Ascending aorta (tissue), 2 donors: ENCODE results near the gene DENND10. TPM values are rescaled to one million over a fixed set of nuclear protein-coding genes. Genes with fewer than 3 reads are reported as not detected.
"Not testable (repeated sequence)": the region's sequence is repeated elsewhere in the genome, so short reads cannot be mapped to it uniquely, and the experiment has no call there.

Experiments
- DNase-seq, 2 donors: peaks; one replicate each; pipeline ENCODE4 v3.0.0-alpha.2; 2019; ENCODE audit warnings: low spot score in 2 of 2
- H3K27ac ChIP-seq, 2 donors: fragments of 200-600 bp; sonication (generic); one replicate each; pipeline ENCODE4 v1.5.1; 2016 to 2017; ENCODE audit warnings: mild to moderate bottlenecking in 1 of 2
- H3K27me3 ChIP-seq: fragments of 200-600 bp; sonication (generic); one replicate; pipeline ENCODE4 v1.5.1; 2017
- H3K36me3 ChIP-seq, 2 donors: fragments of 200-600 bp; sonication (generic); one replicate each; pipeline ENCODE4 v1.5.1; 2016
- H3K4me1 ChIP-seq, 2 donors: fragments of 200-600 bp; sonication (generic); one replicate each; pipeline ENCODE4 v1.5.1; 2016 to 2017; ENCODE audit warnings: mild to moderate bottlenecking in 1 of 2
- H3K4me3 ChIP-seq, 2 donors: fragments of 200-600 bp; sonication (generic); one replicate each; pipeline ENCODE4 v1.5.1; 2016 to 2017; ENCODE audit warnings: mild to moderate bottlenecking in 1 of 2
- H3K9me3 ChIP-seq, 2 donors: fragments of 200-600 bp; sonication (generic); one replicate each; pipeline ENCODE4 v1.5.1; 2016
- intact Hi-C: fragments of 100-400 bp; cut with DNase I; formaldehyde crosslinking; loops from one replicate; pipeline ENCODE4 v1.15.1; 2023
- total RNA-seq: library from RNA; depleted of rRNA; stranded (reverse); fragments of >200 nt; gene quantifications from one replicate; pipeline ENCODE4 v1.1.0, GENCODE V29; 2016
- TF ChIP-seq, protein P1 (sequence below), 3 experiments: fragments of 200-600 bp in 2 of 3; fragments of 450-650 bp in 1 of 3; sonication (generic) in 2 of 3; IDR thresholded peaks; one replicate each; pipeline ENCODE4 v1.5.1; 2016 to 2019; ENCODE audit warnings: antibody characterized with exemption in 3 of 3, mild to moderate bottlenecking in 1 of 3, moderate library complexity in 1 of 3

DENND10 gene
- total RNA-seq, 1 donor from 2014 or later: 85.1 TPM

- Histone ChIP-seq H3K4me1 (no peaks in the 10 kb centered on the region), H3K27ac (peak overlapping the region in 1 of 2 donors; percentile 48), H3K9me3 (no peaks in the 10 kb centered on the region), H3K27me3 (no peaks in the 10 kb centered on the region), H3K4me3 (peak overlapping the region; percentile 21 to 48), H3K36me3 (peaks cover 33 to 60% of the 10 kb centered on the region in 2 donors)
- TF ChIP-seq, protein P1, sequence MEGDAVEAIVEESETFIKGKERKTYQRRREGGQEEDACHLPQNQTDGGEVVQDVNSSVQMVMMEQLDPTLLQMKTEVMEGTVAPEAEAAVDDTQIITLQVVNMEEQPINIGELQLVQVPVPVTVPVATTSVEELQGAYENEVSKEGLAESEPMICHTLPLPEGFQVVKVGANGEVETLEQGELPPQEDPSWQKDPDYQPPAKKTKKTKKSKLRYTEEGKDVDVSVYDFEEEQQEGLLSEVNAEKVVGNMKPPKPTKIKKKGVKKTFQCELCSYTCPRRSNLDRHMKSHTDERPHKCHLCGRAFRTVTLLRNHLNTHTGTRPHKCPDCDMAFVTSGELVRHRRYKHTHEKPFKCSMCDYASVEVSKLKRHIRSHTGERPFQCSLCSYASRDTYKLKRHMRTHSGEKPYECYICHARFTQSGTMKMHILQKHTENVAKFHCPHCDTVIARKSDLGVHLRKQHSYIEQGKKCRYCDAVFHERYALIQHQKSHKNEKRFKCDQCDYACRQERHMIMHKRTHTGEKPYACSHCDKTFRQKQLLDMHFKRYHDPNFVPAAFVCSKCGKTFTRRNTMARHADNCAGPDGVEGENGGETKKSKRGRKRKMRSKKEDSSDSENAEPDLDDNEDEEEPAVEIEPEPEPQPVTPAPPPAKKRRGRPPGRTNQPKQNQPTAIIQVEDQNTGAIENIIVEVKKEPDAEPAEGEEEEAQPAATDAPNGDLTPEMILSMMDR (IDR thresholded peaks at IDR 0.05): no peak
- intact Hi-C loops: no loop called here
- DNase-seq: no peak
Measured at GRCh38 chr10:119131512-119132240, 27.8 kb downstream of the DENND10 start.

- Histone ChIP-seq H3K36me3 (peaks cover 33 to 57% of the 10 kb centered on the region in 2 donors), H3K4me1 (no peaks in the 10 kb centered on the region), H3K27ac (no peak overlapping the region), H3K27me3 (no peaks in the 10 kb centered on the region), H3K9me3 (no peaks in the 10 kb centered on the region), H3K4me3 (no peak overlapping the region)
- TF ChIP-seq, protein P1 (IDR thresholded peaks at IDR 0.05): no peak
- DNase-seq: no peak
- intact Hi-C loops: no loop called here
Measured at GRCh38 chr10:119132521-119133345, 28.8 kb downstream of the DENND10 start.

- no peaks in the 10 kb centered on the region for H3K9me3 ChIP-seq
- TF ChIP-seq, protein P1 (IDR thresholded peaks at IDR 0.05): no peak
- H3K4me1 ChIP-seq: no peaks in the 10 kb centered on the region
- no peaks in the 10 kb centered on the region for H3K27me3 ChIP-seq
- H3K4me3 ChIP-seq: no peak overlapping the region
- intact Hi-C loops: no loop called here
- no peak for DNase-seq
- H3K36me3 ChIP-seq: peaks cover 31 to 45% of the 10 kb centered on the region in 2 donors
- no peak overlapping the region for H3K27ac ChIP-seq
Measured at GRCh38 chr10:119133949-119134348, 30.0 kb downstream of the DENND10 start.

DNA sequence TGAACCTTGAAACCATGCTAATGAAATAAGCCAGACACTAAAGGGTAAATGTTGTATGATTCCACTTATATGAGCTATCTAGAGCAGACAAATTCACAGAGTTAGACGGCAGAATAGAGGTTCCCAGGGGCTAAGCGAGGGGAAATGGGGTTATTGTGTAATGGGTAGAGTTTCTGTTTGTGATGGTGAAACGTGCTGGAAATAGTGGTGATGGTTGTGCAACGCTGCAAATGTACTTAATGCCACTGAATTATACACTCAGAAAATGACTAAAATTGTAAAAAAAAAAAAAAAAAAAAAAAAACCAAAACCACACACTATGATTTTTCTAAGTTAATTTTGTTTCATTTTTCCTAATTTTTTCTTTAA is 31.6 kb downstream of the DENND10 start:
- Histone ChIP-seq H3K27me3 (no peaks in the 10 kb centered on the region), H3K9me3 (no peaks in the 10 kb centered on the region), H3K36me3 (peaks cover 16 to 32% of the 10 kb centered on the region in 2 donors), H3K4me1 (no peaks in the 10 kb centered on the region), H3K27ac (no peak overlapping the region), H3K4me3 (no peak overlapping the region)
- intact Hi-C loops: no loop called here
- TF ChIP-seq, protein P1 (IDR thresholded peaks at IDR 0.05): no peak
- DNase-seq: no peak

DNA sequence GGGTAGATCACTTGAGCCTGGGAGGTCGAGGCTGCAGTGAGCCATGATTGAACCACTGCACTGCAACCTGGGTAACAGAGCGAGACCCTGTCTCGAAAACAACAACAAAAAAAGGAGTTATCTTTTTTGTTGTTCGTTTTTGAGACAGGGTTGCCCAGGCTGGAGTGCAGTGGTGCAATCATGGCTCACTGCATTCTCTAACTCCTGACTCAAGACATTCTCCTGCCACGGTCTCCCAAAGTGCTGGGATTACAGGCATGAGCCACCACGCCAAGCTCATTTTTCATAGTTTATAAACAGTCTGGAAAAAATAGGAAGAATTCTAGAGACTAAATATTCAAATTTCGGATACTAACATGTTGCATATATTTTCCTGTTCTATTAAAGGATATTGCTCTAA is 32.2 kb downstream of the DENND10 start:
- intact Hi-C loops: no loop called here

DNA sequence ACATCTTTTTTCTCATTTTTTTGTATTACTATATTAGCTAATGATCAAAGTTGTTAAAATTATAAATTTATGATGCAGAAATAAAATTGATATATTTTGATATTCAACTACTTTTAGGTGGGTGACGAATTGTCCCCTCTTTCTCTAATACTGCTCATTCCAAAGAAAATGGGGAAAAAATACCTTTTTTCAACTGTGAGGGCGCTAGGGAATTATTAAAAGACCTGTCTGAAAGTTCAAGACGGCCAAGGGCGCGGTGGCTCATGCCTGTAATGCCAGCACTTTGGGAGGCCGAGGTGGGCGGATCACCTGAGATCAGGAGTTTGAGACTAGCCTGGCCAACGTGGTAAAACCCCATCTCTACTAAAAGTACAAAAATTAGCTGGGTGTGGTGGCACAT is 34.0 kb downstream of the DENND10 start:
- intact Hi-C loops, H3K4me3 ChIP-seq, DNase-seq, H3K9me3 ChIP-seq, H3K27me3 ChIP-seq, H3K27ac ChIP-seq, H3K4me1 ChIP-seq: not testable (repeated sequence)
- H3K36me3 ChIP-seq: peaks cover 7 to 25% of the 10 kb centered on the region in 2 donors

More for the DNA sequence above, 32.2 kb downstream of the DENND10 start:
- Histone ChIP-seq H3K36me3 (peaks cover 14 to 31% of the 10 kb centered on the region in 2 donors), H3K27ac (no peak overlapping the region), H3K4me1 (no peaks in the 10 kb centered on the region), H3K4me3 (no peak overlapping the region), H3K27me3 (no peaks in the 10 kb centered on the region), H3K9me3 (no peaks in the 10 kb centered on the region)
- no peak for DNase-seq
- TF ChIP-seq, protein P1 (IDR thresholded peaks at IDR 0.05): no peak
